HCT116 (cell line): ENCODE measurements around the gene PRLHR. TPM values are rescaled to one million over a fixed set of nuclear protein-coding genes. Genes with fewer than 3 reads are reported as not detected.

Experiments
- ATAC-seq: fragments of 200-7000 bp; cut with Tn5 transposase; 2 replicates; pipeline ENCODE4 v1.9.1; 2020; ENCODE audit warnings: mild to moderate bottlenecking, moderate library complexity
- BruUV-seq: library from RNA; stranded (reverse); fragments of 400-500 nt; replicated peaks from 2 replicates; lab custom pipeline; 2021; lab: Mats Ljungman, UMichigan
- CTCF ChIA-PET: fragments of 300-600 bp; sonication (Branson Sonifier 250); formaldehyde crosslinking; loops from one replicate; lab custom pipeline; 2021; ENCODE audit warnings: antibody characterized with exemption; lab: Charles Lee
- POLR2A ChIA-PET: fragments of 300-600, 350-600 bp; sonication (Branson Sonifier 250); formaldehyde crosslinking; loops from one replicate; lab custom pipeline; 2021; ENCODE audit warnings: antibody characterized with exemption; lab: Charles Lee
- RAD21 ChIA-PET, 2 experiments: fragments of 300-600 bp; sonication (Branson Sonifier 250); formaldehyde crosslinking; loops; one replicate each; lab custom pipeline; 2023; ENCODE audit warnings: low total read pairs in 2 of 2; ENCODE audit not compliant: uncharacterized antibody in 2 of 2, unreplicated experiment in 2 of 2, low non-redundant PET in 1 of 2; lab: Charles Lee
- DNase-seq: peaks from one replicate; pipeline ENCODE4 v3.0.0-alpha.2; 2010; ENCODE audit warnings: low read depth, low spot score
- H2AFZ ChIP-seq: fragments of 200-600 bp; shearing (Covaris generic), sonication (generic); 2 replicates; pipeline ENCODE4 v1.6.1; 2017; ENCODE audit warnings: low read depth, mixed run types, mixed read lengths, antibody characterized with exemption, low read length; ENCODE audit not compliant: poor library complexity, severe bottlenecking
- H3K27ac ChIP-seq: 2 replicates; pipeline ENCODE4 v1.5.1; 2012; ENCODE audit warnings: low read depth, low read length
- H3K27me3 ChIP-seq: fragments of 200-600 bp; sonication (generic); 2 replicates; pipeline ENCODE4 v1.6.1; 2016; ENCODE audit warnings: mixed run types, low read length, mixed read lengths; ENCODE audit not compliant: insufficient read depth
- H3K36me3 ChIP-seq, 2 experiments: fragments of 200-500 bp in 1 of 2; fragments of 200-600 bp in 1 of 2; sonication (Bioruptor generic) in 1 of 2; sonication (generic) in 1 of 2; 2 replicates each; pipeline versions ENCODE4 v1.5.1 to v1.6.1; 2014 to 2016; ENCODE audit warnings: low read length in 2 of 2, inconsistent platforms in 1 of 2, mixed read lengths in 1 of 2, mixed run types in 1 of 2; ENCODE audit not compliant: insufficient read depth in 2 of 2, control insufficient read depth in 1 of 2
- H3K4me1 ChIP-seq, 2 experiments: fragments of 200-600 bp in 1 of 2; sonication (generic) in 1 of 2; 2 replicates each; pipeline versions ENCODE4 v1.5.1 to v1.6.1; 2012 to 2017; ENCODE audit warnings: low read length in 2 of 2, inconsistent platforms in 1 of 2, mild to moderate bottlenecking in 1 of 2, mixed read lengths in 1 of 2, mixed run types in 1 of 2, moderate library complexity in 1 of 2; ENCODE audit not compliant: insufficient read depth in 2 of 2, control insufficient read depth in 1 of 2
- H3K4me2 ChIP-seq: fragments of 200-600 bp; sonication (generic); 2 replicates; pipeline ENCODE4 v1.6.1; 2017; ENCODE audit warnings: mixed run types, low read length, mixed read lengths
- H3K4me3 ChIP-seq, 2 experiments: fragments of 200-600 bp in 1 of 2; sonication (generic) in 1 of 2; replicated peaks in 1 of 2; 2 replicates each; pipeline ENCODE4 v1.5.1; 2011 to 2016; ENCODE audit warnings: low read length in 2 of 2, control low read depth in 1 of 2, low read depth in 1 of 2, mild to moderate bottlenecking in 1 of 2, mixed read lengths in 1 of 2, mixed run types in 1 of 2
- H3K79me2 ChIP-seq: fragments of 200-600 bp; sonication (generic); 2 replicates; pipeline ENCODE4 v1.6.1; 2017; ENCODE audit warnings: mild to moderate bottlenecking, mixed run types, low read length, moderate library complexity, mixed read lengths; ENCODE audit not compliant: insufficient read depth
- H3K9ac ChIP-seq: fragments of 200-600 bp; sonication (generic); 2 replicates; pipeline ENCODE4 v1.6.1; 2016; ENCODE audit warnings: low read length, mixed read lengths
- H3K9me2 ChIP-seq: fragments of 200-600 bp; sonication (generic), shearing (Covaris generic); 2 replicates; pipeline ENCODE4 v1.6.1; 2017; ENCODE audit warnings: mixed run types, mild to moderate bottlenecking, moderate library complexity; ENCODE audit not compliant: insufficient read depth
- H3K9me3 ChIP-seq, 2 experiments: fragments of 200-500 bp in 1 of 2; fragments of 200-600 bp in 1 of 2; sonication (Bioruptor generic) in 1 of 2; sonication (generic) in 1 of 2; 2 replicates each; pipeline ENCODE4 v1.6.1; 2014 to 2017; ENCODE audit warnings: low read length in 2 of 2, mixed read lengths in 2 of 2, inconsistent platforms in 1 of 2, low read depth in 1 of 2, mild to moderate bottlenecking in 1 of 2, mixed run types in 1 of 2, moderate library complexity in 1 of 2; ENCODE audit not compliant: control insufficient read depth in 1 of 2, insufficient read depth in 1 of 2
- H4K20me1 ChIP-seq: fragments of 200-600 bp; sonication (generic), shearing (Covaris generic); 2 replicates; pipeline ENCODE4 v1.6.1; 2017; ENCODE audit warnings: mixed run types, mild to moderate bottlenecking, moderate library complexity; ENCODE audit not compliant: insufficient read depth
- CBX3 ChIP-seq: IDR thresholded peaks from 2 replicates; pipeline ENCODE4 v1.6.1; 2012; ENCODE audit warnings: low read depth
- CEBPB ChIP-seq: IDR thresholded peaks from 2 replicates; pipeline ENCODE4 v1.6.1; 2012; ENCODE audit warnings: low read depth
- JUND ChIP-seq: IDR thresholded peaks from 2 replicates; pipeline ENCODE4 v1.6.1; 2012
- POLR2A ChIP-seq: IDR thresholded peaks from 2 replicates; pipeline ENCODE4 v1.7.0; 2011; ENCODE audit warnings: borderline replicate concordance; ENCODE audit not compliant: insufficient read depth, insufficient read length; ENCODE audit errors: extremely low read depth
- RAD21 ChIP-seq: IDR thresholded peaks from 2 replicates; pipeline ENCODE4 v1.6.1; 2012; ENCODE audit warnings: low read depth, mild to moderate bottlenecking
- SRF ChIP-seq: IDR thresholded peaks from 2 replicates; pipeline ENCODE4 v1.6.1; 2012; ENCODE audit warnings: low read depth
- YY1 ChIP-seq: IDR thresholded peaks from 2 replicates; pipeline ENCODE4 v1.6.1; 2011; ENCODE audit warnings: low read length, low read depth, moderate library complexity, mild to moderate bottlenecking; ENCODE audit not compliant: insufficient replicate concordance; ENCODE audit errors: extremely low read depth
- ZNF274 ChIP-seq: fragments of 200-500 bp; sonication (Bioruptor generic); IDR thresholded peaks from 2 replicates; pipeline ENCODE4 v1.6.1; 2014; ENCODE audit warnings: mild to moderate bottlenecking, low read depth, low read length, inconsistent platforms
- intact Hi-C: fragments of 100-400 bp; cut with micrococcal nuclease; formaldehyde crosslinking; loops from 2 replicates; pipeline ENCODE4 v1.10.0; 2022
- total RNA-seq: library from RNA; stranded (reverse); gene quantifications from one replicate; pipeline ENCODE4 v1.2.1, GENCODE V29; 2021; ENCODE audit not compliant: unreplicated experiment
- TF ChIP-seq, protein P1 (sequence below): IDR thresholded peaks from 2 replicates; pipeline ENCODE4 v1.6.1; 2012
- TF ChIP-seq, protein P2 (sequence below): IDR thresholded peaks from 2 replicates; pipeline ENCODE4 v1.6.1; 2012; ENCODE audit warnings: low read depth

PRLHR gene
- total RNA-seq, 1 experiment from 2014 or later, result not detected

DNA sequence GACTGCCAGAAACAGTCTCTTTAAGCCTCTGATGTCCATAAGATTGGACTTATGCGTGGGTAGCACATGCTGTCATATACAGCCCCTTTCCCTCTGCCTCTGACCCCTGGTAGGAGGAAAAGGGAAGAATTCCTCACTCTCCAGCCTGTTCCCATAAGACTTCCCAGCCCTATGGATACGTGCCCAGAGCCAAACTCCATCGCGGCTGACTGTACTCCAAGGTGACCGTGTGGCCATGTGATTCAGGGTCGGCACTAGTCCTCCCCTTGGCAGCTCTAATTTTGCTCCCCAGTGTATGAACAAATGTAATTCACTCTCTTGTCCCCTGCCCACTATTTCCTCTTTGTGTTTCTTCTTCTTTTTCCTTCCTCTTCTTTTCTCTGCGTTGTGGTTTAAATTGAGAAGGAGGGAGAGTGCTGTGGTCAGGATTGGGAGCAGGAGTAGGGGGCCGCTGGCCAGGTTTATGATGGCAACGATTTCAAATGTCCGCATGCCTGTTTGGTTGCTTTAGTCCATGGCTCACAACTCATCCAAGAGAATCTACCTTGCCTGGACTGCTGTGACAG lies 43.8 kb downstream of the PRLHR start:
- H3K9ac ChIP-seq, result no peak overlapping the region
- CTCF ChIA-PET, result no interaction called here
- H3K79me2 ChIP-seq, result no peaks in the 10 kb centered on the region
- RAD21 ChIA-PET, result no interaction called here
- peaks cover 21% of the 10 kb centered on the region for H3K27me3 ChIP-seq
- no peaks in the 10 kb centered on the region for H3K4me1 ChIP-seq
- TF ChIP-seq, protein P1, sequence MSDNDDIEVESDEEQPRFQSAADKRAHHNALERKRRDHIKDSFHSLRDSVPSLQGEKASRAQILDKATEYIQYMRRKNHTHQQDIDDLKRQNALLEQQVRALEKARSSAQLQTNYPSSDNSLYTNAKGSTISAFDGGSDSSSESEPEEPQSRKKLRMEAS, result no peak
- TF ChIP-seq CBX3 (no peak), YY1 (no peak), SRF (no peak), ZNF274 (no peak), RAD21 (no peak), POLR2A (no peak), CEBPB (no peak), JUND (no peak)
- TF ChIP-seq, protein P2, sequence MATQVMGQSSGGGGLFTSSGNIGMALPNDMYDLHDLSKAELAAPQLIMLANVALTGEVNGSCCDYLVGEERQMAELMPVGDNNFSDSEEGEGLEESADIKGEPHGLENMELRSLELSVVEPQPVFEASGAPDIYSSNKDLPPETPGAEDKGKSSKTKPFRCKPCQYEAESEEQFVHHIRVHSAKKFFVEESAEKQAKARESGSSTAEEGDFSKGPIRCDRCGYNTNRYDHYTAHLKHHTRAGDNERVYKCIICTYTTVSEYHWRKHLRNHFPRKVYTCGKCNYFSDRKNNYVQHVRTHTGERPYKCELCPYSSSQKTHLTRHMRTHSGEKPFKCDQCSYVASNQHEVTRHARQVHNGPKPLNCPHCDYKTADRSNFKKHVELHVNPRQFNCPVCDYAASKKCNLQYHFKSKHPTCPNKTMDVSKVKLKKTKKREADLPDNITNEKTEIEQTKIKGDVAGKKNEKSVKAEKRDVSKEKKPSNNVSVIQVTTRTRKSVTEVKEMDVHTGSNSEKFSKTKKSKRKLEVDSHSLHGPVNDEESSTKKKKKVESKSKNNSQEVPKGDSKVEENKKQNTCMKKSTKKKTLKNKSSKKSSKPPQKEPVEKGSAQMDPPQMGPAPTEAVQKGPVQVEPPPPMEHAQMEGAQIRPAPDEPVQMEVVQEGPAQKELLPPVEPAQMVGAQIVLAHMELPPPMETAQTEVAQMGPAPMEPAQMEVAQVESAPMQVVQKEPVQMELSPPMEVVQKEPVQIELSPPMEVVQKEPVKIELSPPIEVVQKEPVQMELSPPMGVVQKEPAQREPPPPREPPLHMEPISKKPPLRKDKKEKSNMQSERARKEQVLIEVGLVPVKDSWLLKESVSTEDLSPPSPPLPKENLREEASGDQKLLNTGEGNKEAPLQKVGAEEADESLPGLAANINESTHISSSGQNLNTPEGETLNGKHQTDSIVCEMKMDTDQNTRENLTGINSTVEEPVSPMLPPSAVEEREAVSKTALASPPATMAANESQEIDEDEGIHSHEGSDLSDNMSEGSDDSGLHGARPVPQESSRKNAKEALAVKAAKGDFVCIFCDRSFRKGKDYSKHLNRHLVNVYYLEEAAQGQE, result no peak
- H3K4me2 ChIP-seq, result no peak overlapping the region
- H3K9me3 ChIP-seq, result no peaks in the 10 kb centered on the region
- H4K20me1 ChIP-seq, result no peaks in the 10 kb centered on the region
- POLR2A ChIA-PET, result no interaction called here
- no TSS peak for BruUV-seq
- no peak overlapping the region for H2AFZ ChIP-seq
- H3K4me3 ChIP-seq, result no peak overlapping the region
- H3K36me3 ChIP-seq, result no peaks in the 10 kb centered on the region
- intact Hi-C loops, result no loop called here
- ATAC-seq (no peak), DNase-seq (no peak)
- H3K27ac ChIP-seq, result no peak overlapping the region
- no peaks in the 10 kb centered on the region for H3K9me2 ChIP-seq
